HFFc6 (cell line): ENCODE measurements around the gene ID4. TPM values are rescaled to one million over a fixed set of nuclear protein-coding genes. Genes with fewer than 3 reads are reported as not detected.
A peak's percentile ranks its signal among the peaks of the same experiment; 100 is the strongest.
"Not testable (repeated sequence)": the region's sequence is repeated elsewhere in the genome, so short reads cannot be mapped to it uniquely, and the experiment has no call there.

Source experiments
- DNase-seq: peaks from one replicate; pipeline ENCODE4 v3.0.0-alpha.2; 2018
- H3K27ac Mint-ChIP-seq: 2 replicates; pipeline ENCODE4 v1.8.0; 2020; ENCODE audit warnings: mild to moderate bottlenecking, mixed read lengths
- H3K27me3 Mint-ChIP-seq: 2 replicates; pipeline ENCODE4 v1.8.0; 2021; ENCODE audit warnings: mild to moderate bottlenecking, moderate library complexity, mixed read lengths; ENCODE audit not compliant: insufficient read depth
- H3K36me3 Mint-ChIP-seq: 2 replicates; pipeline ENCODE4 v1.8.0; 2021; ENCODE audit warnings: low read depth, mixed read lengths
- H3K4me1 Mint-ChIP-seq: 2 replicates; pipeline ENCODE4 v1.8.0; 2020; ENCODE audit warnings: low read depth, mixed read lengths
- H3K4me3 Mint-ChIP-seq: 2 replicates; pipeline ENCODE4 v1.8.0; 2020; ENCODE audit warnings: mild to moderate bottlenecking, moderate library complexity, mixed read lengths
- H3K9me3 Mint-ChIP-seq: 2 replicates; pipeline ENCODE4 v1.8.0; 2020; ENCODE audit warnings: mild to moderate bottlenecking, mixed read lengths
- CTCF ChIP-seq: fragments of 200-600 bp; sonication (generic); IDR thresholded peaks from 2 replicates; pipeline ENCODE4 v1.5.0; 2021; ENCODE audit warnings: antibody characterized with exemption, mild to moderate bottlenecking
- total RNA-seq, 6 experiments: library from RNA; stranded (reverse); fragmentation: NEBNext Ultra II Directional; extraction: Animal tissue kit (Norgen Biotek cat#: 25700); gene quantifications; 2 replicates in 1 of 6; 3 replicates in 5 of 6; pipeline ENCODE4 v1.2.3, GENCODE V29; 2021

ID4 gene
- total RNA-seq, 6 experiments from 2014 or later = 7.2 to 11.9 (median 10.9) TPM

GRCh38 chr6:19852090-19852457 lies 14.9 kb downstream of the ID4 start:
- H3K36me3 Mint-ChIP-seq = no peaks in the 10 kb centered on the region
- no peak for DNase-seq
- H3K9me3 Mint-ChIP-seq = no peaks in the 10 kb centered on the region
- H3K4me1 Mint-ChIP-seq = peaks cover 10% of the 10 kb centered on the region
- peaks cover 3% of the 10 kb centered on the region; the same call in 1 of the 2 replicates for H3K27me3 Mint-ChIP-seq
- H3K4me3 Mint-ChIP-seq = no peak overlapping the region
- peak; percentile 52; the same call in 1 of the 2 replicates for TF ChIP-seq CTCF
- no peak overlapping the region for H3K27ac Mint-ChIP-seq

GRCh38 chr6:19852927-19853326 lies 15.8 kb downstream of the ID4 start:
- Mint-ChIP-seq H3K4me1 (peaks cover 10% of the 10 kb centered on the region), H3K36me3 (no peaks in the 10 kb centered on the region), H3K9me3 (no peaks in the 10 kb centered on the region), H3K27me3 (peaks cover 5% of the 10 kb centered on the region; the same call in 1 of the 2 replicates), H3K27ac (no peak overlapping the region), H3K4me3 (no peak overlapping the region)
- TF ChIP-seq CTCF = no peak
- DNase-seq = no peak

- not testable (repeated sequence) for H3K9me3 Mint-ChIP-seq, H3K27ac Mint-ChIP-seq, DNase-seq, H3K4me1 Mint-ChIP-seq, H3K36me3 Mint-ChIP-seq, H3K4me3 Mint-ChIP-seq
- H3K27me3 Mint-ChIP-seq = peaks cover 11% of the 10 kb centered on the region
Measured at GRCh38 chr6:19854421-19855015, 17.3 kb downstream of the ID4 start.

GRCh38 chr6:19855536-19855935 lies 18.4 kb downstream of the ID4 start:
- Mint-ChIP-seq H3K27ac (no peak overlapping the region), H3K9me3 (no peaks in the 10 kb centered on the region), H3K4me3 (no peak overlapping the region), H3K4me1 (peaks cover 10% of the 10 kb centered on the region), H3K36me3 (no peaks in the 10 kb centered on the region), H3K27me3 (peaks cover 18% of the 10 kb centered on the region)
- no peak for TF ChIP-seq CTCF
- DNase-seq = no peak

- Mint-ChIP-seq H3K27me3 (peaks cover 18% of the 10 kb centered on the region), H3K36me3 (no peaks in the 10 kb centered on the region), H3K4me1 (no peaks in the 10 kb centered on the region), H3K4me3 (no peak overlapping the region), H3K27ac (no peak overlapping the region), H3K9me3 (no peaks in the 10 kb centered on the region)
- no peak for DNase-seq
- TF ChIP-seq CTCF = no peak
Measured at GRCh38 chr6:19857139-19857538, 20.0 kb downstream of the ID4 start.

- Mint-ChIP-seq H3K27ac (no peak overlapping the region), H3K9me3 (no peaks in the 10 kb centered on the region), H3K4me1 (no peaks in the 10 kb centered on the region), H3K4me3 (no peak overlapping the region), H3K36me3 (no peaks in the 10 kb centered on the region), H3K27me3 (peaks cover 18% of the 10 kb centered on the region)
- no peak for DNase-seq
- no peak for TF ChIP-seq CTCF
Measured at GRCh38 chr6:19857703-19858102, 20.5 kb downstream of the ID4 start.
